Gastroesophageal sphincter (tissue), 3 donors: ENCODE results near the gene MICAL3.

Experiments
- POLR2A ChIP-seq, 2 donors: fragments of 450-650 bp; IDR thresholded peaks; one replicate each; pipeline ENCODE4 v1.6.1; 2017; ENCODE audit warnings: antibody characterized with exemption in 2 of 2, mild to moderate bottlenecking in 2 of 2, moderate library complexity in 1 of 2
- POLR2AphosphoS5 ChIP-seq: sonication (generic); formaldehyde crosslinking; IDR thresholded peaks from one replicate; pipeline ENCODE4 v1.6.1; 2017; ENCODE audit warnings: antibody characterized with exemption
- TF ChIP-seq, protein P1 (sequence below), 4 experiments: fragments of 200-600 bp in 2 of 4; fragments of 450-650 bp in 2 of 4; sonication (generic) in 1 of 4; IDR thresholded peaks; one replicate each; pipeline ENCODE4 v1.5.1; 2017 to 2019; ENCODE audit warnings: antibody characterized with exemption in 4 of 4, mild to moderate bottlenecking in 2 of 4, moderate library complexity in 2 of 4

DNA sequence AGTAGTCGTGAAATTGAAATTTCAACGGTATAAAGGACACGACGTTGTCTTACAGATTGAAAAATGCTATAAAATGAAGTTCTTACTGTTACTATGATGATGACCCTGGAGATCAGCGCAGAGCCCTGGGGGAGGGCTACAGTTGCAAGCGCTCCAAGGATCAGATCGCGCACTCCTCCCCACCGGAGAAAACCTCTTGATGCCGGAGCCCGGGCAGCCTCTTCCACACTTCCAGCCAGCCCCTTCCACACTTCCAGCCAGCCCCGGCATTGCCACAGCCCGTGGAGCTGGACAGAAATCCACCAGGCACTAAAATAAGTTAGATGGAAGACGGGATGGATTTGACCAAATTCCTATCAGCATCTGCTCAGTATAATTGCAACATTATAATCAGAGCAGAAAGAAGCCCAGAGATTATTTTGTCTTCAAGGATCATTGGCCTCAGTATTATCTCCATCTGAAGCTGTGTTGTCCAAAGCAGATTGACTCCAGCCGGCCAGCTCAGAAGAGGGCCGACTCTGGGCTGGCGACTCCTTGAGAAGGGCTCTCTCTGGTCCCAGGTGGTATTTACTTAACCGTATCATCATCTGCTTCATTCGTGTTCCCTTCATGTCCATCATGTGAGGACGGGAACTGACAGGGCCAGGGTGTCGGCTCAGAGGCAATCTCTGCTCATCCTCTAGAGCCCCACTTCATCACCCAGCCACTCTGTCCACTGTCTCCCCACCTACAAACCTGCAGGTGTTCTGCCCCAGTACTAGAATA lies 777 bp upstream of the MICAL3 start:
- TF ChIP-seq, protein P1, sequence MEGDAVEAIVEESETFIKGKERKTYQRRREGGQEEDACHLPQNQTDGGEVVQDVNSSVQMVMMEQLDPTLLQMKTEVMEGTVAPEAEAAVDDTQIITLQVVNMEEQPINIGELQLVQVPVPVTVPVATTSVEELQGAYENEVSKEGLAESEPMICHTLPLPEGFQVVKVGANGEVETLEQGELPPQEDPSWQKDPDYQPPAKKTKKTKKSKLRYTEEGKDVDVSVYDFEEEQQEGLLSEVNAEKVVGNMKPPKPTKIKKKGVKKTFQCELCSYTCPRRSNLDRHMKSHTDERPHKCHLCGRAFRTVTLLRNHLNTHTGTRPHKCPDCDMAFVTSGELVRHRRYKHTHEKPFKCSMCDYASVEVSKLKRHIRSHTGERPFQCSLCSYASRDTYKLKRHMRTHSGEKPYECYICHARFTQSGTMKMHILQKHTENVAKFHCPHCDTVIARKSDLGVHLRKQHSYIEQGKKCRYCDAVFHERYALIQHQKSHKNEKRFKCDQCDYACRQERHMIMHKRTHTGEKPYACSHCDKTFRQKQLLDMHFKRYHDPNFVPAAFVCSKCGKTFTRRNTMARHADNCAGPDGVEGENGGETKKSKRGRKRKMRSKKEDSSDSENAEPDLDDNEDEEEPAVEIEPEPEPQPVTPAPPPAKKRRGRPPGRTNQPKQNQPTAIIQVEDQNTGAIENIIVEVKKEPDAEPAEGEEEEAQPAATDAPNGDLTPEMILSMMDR (IDR thresholded peaks at IDR 0.05) = no peak
- TF ChIP-seq POLR2A (IDR thresholded peaks at IDR 0.05) = no peak
- no peak for TF ChIP-seq POLR2AphosphoS5
